IMR-90 (cell line): ENCODE results near the gene PSMC3. TPM values are rescaled to one million over a fixed set of nuclear protein-coding genes. Genes with fewer than 3 reads are reported as not detected.

ENCODE experiments used
- ATAC-seq: fragments of 200-7000 bp; cut with Tn5 transposase; 2 replicates; pipeline ENCODE4 v1.9.1; 2020; ENCODE audit warnings: low read depth, mild to moderate bottlenecking, moderate library complexity
- BruUV-seq: library from RNA; stranded (reverse); fragments of 400-500 nt; replicated peaks from 2 replicates; lab custom pipeline; 2021; lab: Mats Ljungman, UMichigan
- CTCF ChIA-PET: fragments of 300-600 bp; formaldehyde crosslinking; extraction: SDS; loops from one replicate; lab custom pipeline; 2021; ENCODE audit warnings: antibody characterized with exemption; lab: Yijun Ruan, JAX
- POLR2A ChIA-PET: fragments of 300-600 bp; sonication (Branson Sonifier 250); formaldehyde crosslinking; loops from one replicate; lab custom pipeline; 2022; ENCODE audit warnings: antibody characterized with exemption; ENCODE audit not compliant: unreplicated experiment; lab: Charles Lee
- DNase-seq: peaks from one replicate; pipeline ENCODE4 v3.0.0; 2013
- H2AFZ ChIP-seq: replicated peaks from 2 replicates; pipeline ENCODE3; 2013; ENCODE audit warnings: low read length, mild to moderate bottlenecking; ENCODE audit not compliant: poor library complexity
- H2AK5ac ChIP-seq: 2 replicates; pipeline ENCODE4 v1.6.1; 2013; ENCODE audit warnings: low read depth, low read length, inconsistent platforms
- H2AK9ac ChIP-seq: replicated peaks from 2 replicates; pipeline ENCODE3; 2013; ENCODE audit warnings: mild to moderate bottlenecking, low read depth, low read length, moderate library complexity; ENCODE audit not compliant: poor library complexity
- H2BK120ac ChIP-seq: 2 replicates; pipeline ENCODE4 v1.6.1; 2013; ENCODE audit warnings: low read depth, low read length, inconsistent platforms
- H2BK15ac ChIP-seq: 3 replicates; pipeline ENCODE4 v1.6.1; 2013; ENCODE audit warnings: low read depth, low read length, inconsistent platforms
- H2BK20ac ChIP-seq: 2 replicates; pipeline ENCODE4 v1.6.1; 2013; ENCODE audit warnings: low read depth, mild to moderate bottlenecking, inconsistent platforms, low read length, moderate library complexity
- H2BK5ac ChIP-seq: 2 replicates; pipeline ENCODE4 v1.6.1; 2013; ENCODE audit warnings: mild to moderate bottlenecking, low read depth, low read length, inconsistent platforms; ENCODE audit not compliant: poor library complexity, severe bottlenecking
- H3K14ac ChIP-seq: replicated peaks from 2 replicates; pipeline ENCODE4 v1.6.1; 2013; ENCODE audit warnings: low read depth, low read length, inconsistent platforms
- H3K18ac ChIP-seq: 2 replicates; pipeline ENCODE4 v1.6.1; 2013; ENCODE audit warnings: low read depth, low read length, control low read depth
- H3K23ac ChIP-seq: 2 replicates; pipeline ENCODE4 v1.6.1; 2013; ENCODE audit warnings: low read depth, low read length, inconsistent platforms
- H3K27ac ChIP-seq: 2 replicates; pipeline ENCODE4 v1.5.1; 2013; ENCODE audit warnings: mild to moderate bottlenecking, control low read depth, low read length; ENCODE audit not compliant: insufficient read depth
- H3K27me3 ChIP-seq: 2 replicates; pipeline ENCODE4 v1.6.1; 2013; ENCODE audit warnings: low read length; ENCODE audit not compliant: control insufficient read depth, insufficient read depth
- H3K36me3 ChIP-seq: 2 replicates; pipeline ENCODE4 v1.6.1; 2013; ENCODE audit warnings: low read length, mixed read lengths; ENCODE audit not compliant: control insufficient read depth, insufficient read depth
- H3K4ac ChIP-seq: 2 replicates; pipeline ENCODE4 v1.6.1; 2013; ENCODE audit warnings: low read depth, low read length, inconsistent platforms
- H3K4me1 ChIP-seq: 2 replicates; pipeline ENCODE4 v1.6.1; 2013; ENCODE audit warnings: low read length, mixed read lengths; ENCODE audit not compliant: control insufficient read depth, insufficient read depth
- H3K4me2 ChIP-seq: 2 replicates; pipeline ENCODE4 v1.6.1; 2013; ENCODE audit warnings: low read depth, mild to moderate bottlenecking, control low read depth, low read length, moderate library complexity
- H3K4me3 ChIP-seq: 2 replicates; pipeline ENCODE4 v1.5.1; 2013; ENCODE audit warnings: low read depth, mild to moderate bottlenecking, control low read depth, low read length, moderate library complexity; ENCODE audit not compliant: insufficient read depth
- H3K56ac ChIP-seq: 2 replicates; pipeline ENCODE4 v1.6.1; 2013; ENCODE audit warnings: low read length, inconsistent platforms; ENCODE audit not compliant: insufficient read depth; ENCODE audit errors: extremely low read depth
- H3K79me1 ChIP-seq, 2 experiments: 2 replicates each; pipeline ENCODE4 v1.6.1; 2013; ENCODE audit warnings: low read length in 2 of 2, inconsistent platforms in 1 of 2, low read depth in 1 of 2
- H3K9ac ChIP-seq: 2 replicates; pipeline ENCODE4 v1.6.1; 2013; ENCODE audit warnings: low read depth, low read length, control low read depth
- H3K9me1 ChIP-seq: 2 replicates; pipeline ENCODE4 v1.6.1; 2013; ENCODE audit warnings: low read length, inconsistent platforms; ENCODE audit not compliant: insufficient read depth
- H3K9me3 ChIP-seq: 2 replicates; pipeline ENCODE4 v1.6.1; 2013; ENCODE audit warnings: low read length; ENCODE audit not compliant: control insufficient read depth, insufficient read depth
- H4K20me1 ChIP-seq: 2 replicates; pipeline ENCODE4 v1.6.1; 2013; ENCODE audit warnings: low read length, inconsistent platforms; ENCODE audit not compliant: insufficient read depth
- H4K5ac ChIP-seq: 2 replicates; pipeline ENCODE4 v1.6.1; 2013; ENCODE audit warnings: mild to moderate bottlenecking, low read depth, low read length, control low read depth
- H4K8ac ChIP-seq, 2 experiments: 2 replicates each; pipeline ENCODE4 v1.6.1; 2013; ENCODE audit warnings: low read depth in 2 of 2, low read length in 2 of 2, control low read depth in 1 of 2, inconsistent platforms in 1 of 2
- H4K91ac ChIP-seq: 2 replicates; pipeline ENCODE4 v1.6.1; 2013; ENCODE audit warnings: low read depth, low read length, inconsistent platforms; ENCODE audit not compliant: insufficient read depth
- BHLHE40 ChIP-seq: fragments of 150-350 bp; IDR thresholded peaks from 2 replicates; pipeline ENCODE4 v1.6.1; 2016; ENCODE audit warnings: mild to moderate bottlenecking, low read depth, low read length
- CEBPB ChIP-seq: IDR thresholded peaks from 2 replicates; pipeline ENCODE4 v1.6.1; 2012; ENCODE audit warnings: low read depth, low read length, improper control_type of control experiment
- CHD1 ChIP-seq: IDR thresholded peaks from 2 replicates; pipeline ENCODE4 v1.6.1; 2012; ENCODE audit warnings: low read depth, low read length, improper control_type of control experiment
- CTCF ChIP-seq: conservative IDR thresholded peaks from 2 replicates; pipeline ENCODE4 v1.5.1; 2012; ENCODE audit warnings: mild to moderate bottlenecking, low read depth, low read length, improper control_type of control experiment
- FOS ChIP-seq: fragments of 150-350 bp; IDR thresholded peaks from 2 replicates; pipeline ENCODE4 v1.6.1; 2016; ENCODE audit warnings: low read depth, low read length
- MAFK ChIP-seq: IDR thresholded peaks from 2 replicates; pipeline ENCODE4 v1.6.1; 2012; ENCODE audit warnings: low read depth, low read length, improper control_type of control experiment
- MAZ ChIP-seq: IDR thresholded peaks from 2 replicates; pipeline ENCODE4 v1.6.1; 2012; ENCODE audit warnings: low read depth, mild to moderate bottlenecking, low read length, improper control_type of control experiment, moderate library complexity, borderline replicate concordance
- MXI1 ChIP-seq: IDR thresholded peaks from 2 replicates; pipeline ENCODE4 v1.6.1; 2012; ENCODE audit warnings: low read depth, mild to moderate bottlenecking, low read length, moderate library complexity, borderline replicate concordance
- NFE2L2 ChIP-seq: fragments of 150-350 bp; IDR thresholded peaks from 2 replicates; pipeline ENCODE4 v1.6.1; 2016; ENCODE audit warnings: low read depth, mild to moderate bottlenecking, low read length
- POLR2A ChIP-seq: IDR thresholded peaks from 2 replicates; pipeline ENCODE4 v1.6.1; 2012; ENCODE audit warnings: mild to moderate bottlenecking, low read depth, low read length
- RAD21 ChIP-seq: IDR thresholded peaks from 2 replicates; pipeline ENCODE4 v1.6.1; 2012; ENCODE audit warnings: low read length, improper control_type of control experiment
- RCOR1 ChIP-seq: IDR thresholded peaks from 2 replicates; pipeline ENCODE4 v1.6.1; 2012; ENCODE audit warnings: mild to moderate bottlenecking, low read length, improper control_type of control experiment; ENCODE audit not compliant: insufficient replicate concordance
- RFX5 ChIP-seq: IDR thresholded peaks from 2 replicates; pipeline ENCODE4 v1.8.0; 2012; ENCODE audit warnings: low read depth, mild to moderate bottlenecking, low read length, moderate library complexity
- SMC3 ChIP-seq: fragments of 150-350 bp; IDR thresholded peaks from 2 replicates; pipeline ENCODE4 v1.6.1; 2016; ENCODE audit warnings: low read depth, mild to moderate bottlenecking, antibody characterized with exemption, low read length, moderate library complexity
- USF2 ChIP-seq: fragments of 150-350 bp; IDR thresholded peaks from 2 replicates; pipeline ENCODE4 v1.6.1; 2017; ENCODE audit warnings: mild to moderate bottlenecking, antibody characterized with exemption, low read length, low read depth
- WGBS, 2 experiments: methylation state at CpG; one replicate each; pipeline versions ENCODE4 v1.1.5 to v1.1.7; 2013; ENCODE audit warnings: missing lambda C conversion rate in 2 of 2; ENCODE audit not compliant: insufficient read length in 1 of 2; ENCODE audit errors: extremely low coverage in 2 of 2; 5-methylcytosine and 5-hydroxymethylcytosine counted together
- dilution Hi-C: fragments of 300-500 bp; cut with HindIII; formaldehyde crosslinking; loops from one replicate; pipeline ENCODE4 v1.14.3; 2018; ENCODE audit warnings: low sequenced_read_pairs; ENCODE audit not compliant: unreplicated experiment
- in situ Hi-C: fragments of 300-500 bp; cut with MboI; formaldehyde crosslinking; loops from 3 replicates; pipeline ENCODE4 v1.14.3; 2019; ENCODE audit warnings: low sequenced_read_pairs, inconsistent platforms, mixed read lengths
- intact Hi-C: fragments of 100-400 bp; cut with micrococcal nuclease; formaldehyde crosslinking; loops from 2 replicates; pipeline ENCODE4 v1.10.0; 2022
- polyA plus RNA-seq, 3 experiments: library from polyadenylated mRNA; depleted of rRNA; stranded (reverse); fragments of >200 nt; gene quantifications; 2 replicates each; pipeline ENCODE4 v1.2.3, GENCODE V29; 2012; ENCODE audit warnings: low replicate concordance in 1 of 3
- total RNA-seq: library from RNA; depleted of rRNA; stranded (reverse); fragments of >200 nt; gene quantifications from 2 replicates; pipeline ENCODE4 v1.2.3, GENCODE V29; 2012

Gene PSMC3
- total and polyA plus RNA-seq, 2 of the 4 experiments (the other 2 are of a cell fraction), result 238 to 253 TPM

DNA sequence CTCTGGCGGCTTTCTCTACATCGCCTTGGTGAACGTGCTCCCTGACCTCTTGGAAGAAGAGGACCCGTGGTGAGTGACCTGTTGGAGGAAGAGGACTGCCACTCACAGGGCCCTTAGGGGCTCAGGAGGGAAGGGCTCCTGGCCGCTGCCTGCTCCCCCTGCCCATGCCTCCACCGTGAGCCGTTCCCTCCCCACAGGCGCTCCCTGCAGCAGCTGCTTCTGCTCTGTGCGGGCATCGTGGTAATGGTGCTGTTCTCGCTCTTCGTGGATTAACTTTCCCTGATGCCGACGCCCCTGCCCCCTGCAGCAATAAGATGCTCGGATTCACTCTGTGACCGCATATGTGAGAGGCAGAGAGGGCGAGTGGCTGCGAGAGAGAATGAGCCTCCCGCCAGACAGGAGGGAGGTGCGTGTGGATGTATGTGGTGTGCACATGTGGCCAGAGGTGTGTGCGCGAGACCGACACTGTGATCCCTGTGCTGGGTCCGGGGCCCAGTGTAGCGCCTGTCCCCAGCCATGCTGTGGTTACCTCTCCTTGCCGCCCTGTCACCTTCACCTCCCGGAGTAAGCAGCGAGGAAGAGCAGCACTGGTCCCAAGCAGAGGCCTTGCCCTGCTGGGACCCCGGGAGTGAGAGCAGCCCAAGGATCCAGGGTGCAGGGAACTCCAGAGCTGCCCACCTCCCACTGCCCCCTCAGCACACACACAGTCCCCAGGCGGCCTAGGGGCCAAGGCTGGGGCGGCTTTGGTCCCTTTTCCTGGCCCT, 11.0 kb downstream of the PSMC3 start:
- peak; percentile 0; the same call in 1 of the 2 replicates for ATAC-seq
- Histone ChIP-seq H3K27ac (peak overlapping the region; percentile 99), H3K27me3 (no peaks in the 10 kb centered on the region), H4K91ac (peak overlapping the region; percentile 91), H3K79me1 (peaks cover 27 to 70% of the 10 kb centered on the region in 2 experiments; a peak in 3 of 4 replicates), H4K20me1 (peaks cover 24% of the 10 kb centered on the region; the same call in 1 of the 2 replicates), H4K8ac (peak overlapping the region; percentile 37 to 93; a peak in 3 of 4 replicates), H2AK9ac (peak overlapping the region; percentile 93), H3K36me3 (peaks cover 76% of the 10 kb centered on the region), H2BK5ac (peak overlapping the region; percentile 99), H3K9me1 (peaks cover 6% of the 10 kb centered on the region; the same call in 1 of the 2 replicates), H3K4me1 (peaks cover 45% of the 10 kb centered on the region), H3K9ac (peak overlapping the region; percentile 57), H2BK20ac (peak overlapping the region; percentile 85), H3K56ac (no peak overlapping the region; the same call in 1 of the 2 replicates), H3K4me3 (no peak overlapping the region), H2AFZ (peak overlapping the region; percentile 46), H3K23ac (peak overlapping the region; percentile 82), H3K4me2 (no peak overlapping the region), H4K5ac (peak overlapping the region; percentile 80), H3K4ac (peak overlapping the region; percentile 94), H3K14ac (peak overlapping the region; percentile 82), H2AK5ac (peak overlapping the region; percentile 99), H2BK15ac (peak overlapping the region; percentile 60; the same call in 2 of the 3 replicates), H2BK120ac (peak overlapping the region; percentile 93), H3K18ac (peak overlapping the region; percentile 72), H3K9me3 (no peaks in the 10 kb centered on the region)
- no peak for DNase-seq
- POLR2A ChIA-PET, result no interaction called here
- dilution Hi-C loops, result no loop called here
- no TSS peak for BruUV-seq
- WGBS, 2 experiments, result 82% methylated on average over 9 of the region's 31 CpGs; no CpG with 5 or more reads in 1 of the 2 experiments
- CTCF ChIA-PET, result no interaction called here
- intact Hi-C loops, result no loop called here
- in situ Hi-C loops, result no loop called here
- TF ChIP-seq NFE2L2 (no peak), CEBPB (no peak), MXI1 (no peak), RCOR1 (no peak), RAD21 (no peak), FOS (no peak), MAFK (no peak), RFX5 (no peak), MAZ (no peak), BHLHE40 (no peak), SMC3 (no peak), USF2 (no peak), CHD1 (no peak), POLR2A (no peak), CTCF (no peak)
